HG03025 (cell line): ENCODE results near the gene SCNN1G.

ENCODE experiments used
- ATAC-seq: cut with Tn5 transposase; IDR thresholded peaks from one replicate; pipeline ENCODE4 v1.9.1; 2021; ENCODE audit warnings: mild to moderate bottlenecking, moderate library complexity; ENCODE audit not compliant: unreplicated experiment, low FRiP score

The SCNN1G gene

GRCh38 chr16:23152386-23153178, 30.0 kb upstream of the SCNN1G start:
- ATAC-seq, result no peak

DNA sequence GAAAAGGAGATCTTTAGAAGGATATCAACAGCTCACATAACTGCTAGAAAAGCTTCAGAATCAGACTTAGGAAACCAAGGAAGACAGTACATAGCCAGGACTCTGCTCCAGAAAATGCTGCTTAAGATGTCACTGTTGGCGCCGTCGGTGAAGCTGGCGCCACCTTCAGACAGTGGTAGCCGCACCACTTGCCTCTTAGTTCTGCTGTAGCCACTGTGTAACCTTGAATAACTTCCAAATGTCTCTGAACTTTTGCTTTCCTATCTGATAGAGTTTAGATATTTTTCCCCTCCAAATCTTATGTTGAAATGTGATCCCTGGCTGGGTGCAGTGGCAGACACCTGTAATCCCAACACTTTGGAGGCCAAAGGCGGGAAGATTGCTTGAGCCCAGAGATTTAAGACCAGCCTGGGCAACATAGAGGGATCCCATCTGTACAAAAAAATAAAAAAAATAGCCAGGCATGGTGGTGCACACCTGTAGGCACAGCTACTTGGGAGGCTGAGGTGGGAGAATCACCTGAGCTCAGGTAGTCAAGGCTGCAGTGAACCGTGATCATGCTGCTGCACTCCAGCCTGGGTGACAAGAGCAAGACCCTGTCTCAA, 27.0 kb upstream of the SCNN1G start:
- ATAC-seq, result no peak

DNA sequence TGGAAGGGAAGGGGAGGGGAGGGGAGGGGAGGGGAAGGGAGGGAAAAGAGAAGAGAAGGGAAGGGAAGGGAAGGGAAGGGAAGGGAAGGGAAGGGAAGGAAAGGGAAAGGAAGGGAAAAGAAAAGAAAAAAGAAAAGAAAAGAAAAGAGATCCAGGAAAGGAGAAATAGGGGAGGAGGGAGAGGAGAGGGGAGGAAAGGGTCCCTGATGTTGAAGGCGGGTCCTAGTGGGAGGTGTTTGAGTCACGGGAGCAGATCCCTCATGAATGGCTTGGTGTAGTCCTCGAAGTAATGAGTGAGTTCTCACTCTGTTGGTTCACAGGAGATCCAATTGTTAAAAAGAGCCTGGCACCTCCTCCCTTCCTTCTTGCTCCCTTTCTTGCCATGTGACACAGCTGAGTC, 26.4 kb upstream of the SCNN1G start:
- no peak for ATAC-seq

GRCh38 chr16:23156946-23157460, 25.5 kb upstream of the SCNN1G start:
- no peak for ATAC-seq

- no peak for ATAC-seq
Observed at GRCh38 chr16:23158114-23158513, 24.4 kb upstream of the SCNN1G start.

GRCh38 chr16:23160082-23160481, 22.5 kb upstream of the SCNN1G start:
- no peak for ATAC-seq

DNA sequence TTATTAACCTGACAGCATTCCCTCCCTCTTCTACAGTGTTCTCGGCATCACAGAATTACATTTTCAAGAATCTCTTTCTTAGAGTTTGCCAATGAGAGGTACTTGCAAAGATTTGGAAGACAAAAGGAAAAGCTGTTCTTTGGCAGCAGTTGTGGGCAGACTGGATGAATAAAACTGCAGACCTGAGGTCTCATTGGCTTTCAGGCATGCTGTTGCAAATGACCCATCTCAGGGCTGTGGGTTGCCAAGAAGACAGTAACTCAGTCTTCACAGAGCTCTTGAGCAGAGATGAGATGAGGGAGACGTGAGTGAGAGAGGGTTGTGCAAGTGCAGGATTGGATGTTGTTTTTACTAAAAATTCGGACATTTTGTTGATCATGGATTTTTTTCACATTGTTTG, 22.0 kb upstream of the SCNN1G start:
- no peak for ATAC-seq

- ATAC-seq, result no peak
Observed at GRCh38 chr16:23163921-23164320, 18.6 kb upstream of the SCNN1G start.

DNA sequence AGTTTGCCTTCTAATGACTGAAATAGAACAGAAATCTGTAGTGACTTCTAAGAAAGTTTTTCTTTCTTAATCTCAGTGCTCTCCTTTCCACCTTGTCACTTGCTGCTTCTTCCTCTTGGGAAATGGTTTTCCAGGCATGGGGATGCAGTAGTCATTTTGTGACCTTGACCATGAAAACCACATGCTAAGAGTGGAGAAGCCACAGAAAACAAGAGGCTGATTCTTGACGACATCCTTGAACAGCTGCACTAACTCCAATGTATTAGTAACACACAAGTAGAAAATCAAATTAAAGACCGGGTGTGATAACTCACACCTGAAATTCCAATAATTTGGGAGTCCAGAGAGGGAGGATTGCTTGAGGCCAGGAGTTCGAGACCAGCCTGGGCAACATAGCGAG, 17.8 kb upstream of the SCNN1G start:
- no peak for ATAC-seq

- ATAC-seq, result no peak
Observed at GRCh38 chr16:23172583-23172982, 10.0 kb upstream of the SCNN1G start.

DNA sequence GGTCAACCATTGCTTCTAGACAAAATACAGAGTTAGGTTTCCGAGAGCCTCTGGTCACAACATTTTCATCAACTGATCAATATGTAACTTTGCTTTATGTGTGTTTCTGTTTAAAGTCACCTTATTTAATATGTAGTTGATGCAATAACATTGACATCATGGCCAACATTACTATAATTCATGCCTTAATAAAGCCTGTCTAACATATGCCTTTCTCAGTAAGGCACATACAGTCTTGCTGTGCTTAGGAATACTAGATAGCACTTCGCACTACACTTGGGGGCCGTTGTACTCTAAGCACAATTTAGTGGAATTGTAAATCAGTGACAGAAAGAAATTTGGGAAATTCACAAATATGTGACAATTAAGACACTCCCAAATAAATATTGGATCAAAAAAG, 9.6 kb upstream of the SCNN1G start:
- ATAC-seq, result no peak

- no peak for ATAC-seq
Observed at GRCh38 chr16:23174622-23175021, 7.9 kb upstream of the SCNN1G start.

DNA sequence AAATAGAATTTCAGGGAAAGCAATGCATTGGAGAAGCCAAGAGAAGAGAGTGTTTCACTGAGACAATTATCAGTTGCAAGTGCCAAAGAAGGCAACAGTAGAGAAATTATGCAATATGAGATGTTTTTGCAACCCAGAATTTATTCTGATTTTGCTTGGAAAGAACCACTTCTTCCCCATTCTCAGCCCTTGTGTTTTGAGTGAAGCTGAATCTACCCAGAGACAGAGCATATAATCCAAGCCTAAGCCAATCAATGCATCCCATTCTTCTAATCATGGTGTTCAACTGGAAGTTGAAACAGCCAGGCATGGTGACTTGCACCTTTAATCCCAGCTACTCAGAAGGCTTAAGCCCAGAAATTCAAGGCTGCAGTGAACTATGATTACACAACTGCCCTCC, 6.9 kb upstream of the SCNN1G start:
- no peak for ATAC-seq

DNA sequence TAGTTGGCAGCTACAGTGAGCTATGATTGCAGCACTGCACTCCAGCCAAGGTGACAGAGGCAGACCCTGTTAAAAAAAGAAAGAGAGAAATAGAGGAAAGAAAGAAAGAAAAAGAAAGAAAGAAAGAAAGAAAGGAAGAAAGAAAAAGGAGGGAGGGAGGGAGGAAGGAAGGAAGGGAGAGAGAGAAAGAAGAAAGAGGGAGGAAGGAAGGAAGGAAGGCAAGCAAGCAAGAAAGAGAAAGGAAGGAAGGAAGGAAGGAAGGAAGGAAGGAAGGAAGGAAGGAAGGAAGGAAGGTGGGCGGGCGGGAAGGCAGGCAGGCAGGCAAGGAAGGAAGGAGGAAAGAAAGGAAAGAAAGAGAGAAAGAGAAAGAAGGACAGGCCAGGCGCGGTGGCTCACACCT, 1.0 kb upstream of the SCNN1G start:
- ATAC-seq, result no peak

- ATAC-seq, result peak; percentile 53
Observed at GRCh38 chr16:23182206-23182678, 303 bp upstream of the SCNN1G start.

DNA sequence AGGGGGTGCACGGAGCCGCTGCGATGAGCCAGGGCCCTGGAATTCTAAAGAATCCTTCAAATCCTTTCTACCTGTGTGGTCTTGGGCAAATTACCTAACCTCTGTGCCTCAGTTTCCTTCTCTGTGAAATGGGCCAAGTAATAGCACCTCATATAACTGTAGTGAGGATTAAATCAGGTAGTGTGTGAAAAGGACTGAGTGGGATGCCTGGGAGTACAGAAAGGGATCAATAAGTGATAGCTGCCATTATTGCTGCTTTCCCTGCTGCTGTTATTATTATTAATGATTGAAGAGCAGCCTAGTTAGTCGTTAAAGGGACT, 958 bp downstream of the SCNN1G start:
- ATAC-seq, result no peak

- no peak for ATAC-seq
Observed at GRCh38 chr16:23185656-23186055, 3.1 kb downstream of the SCNN1G start.

- no peak for ATAC-seq
Observed at GRCh38 chr16:23186171-23186570, 3.6 kb downstream of the SCNN1G start.

DNA sequence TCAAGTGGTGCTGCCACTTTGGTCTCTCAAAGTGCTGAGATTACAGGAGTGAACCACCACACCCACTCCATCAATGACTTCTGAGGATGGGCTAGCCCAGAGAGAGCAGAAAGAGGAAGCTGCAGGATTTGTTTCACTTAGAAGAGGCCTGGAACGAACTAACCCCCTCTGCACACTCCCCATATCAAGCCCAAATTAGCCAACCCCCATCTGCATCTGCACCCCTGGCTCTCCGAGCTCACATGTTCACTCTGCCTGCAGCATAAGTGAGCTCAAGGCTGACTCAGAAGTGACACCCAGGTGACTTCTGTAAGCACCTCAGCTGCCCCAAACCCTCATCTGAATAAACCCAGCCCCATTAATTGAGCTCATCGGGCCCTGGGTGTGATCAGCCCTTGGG, 4.8 kb downstream of the SCNN1G start:
- ATAC-seq, result no peak

DNA sequence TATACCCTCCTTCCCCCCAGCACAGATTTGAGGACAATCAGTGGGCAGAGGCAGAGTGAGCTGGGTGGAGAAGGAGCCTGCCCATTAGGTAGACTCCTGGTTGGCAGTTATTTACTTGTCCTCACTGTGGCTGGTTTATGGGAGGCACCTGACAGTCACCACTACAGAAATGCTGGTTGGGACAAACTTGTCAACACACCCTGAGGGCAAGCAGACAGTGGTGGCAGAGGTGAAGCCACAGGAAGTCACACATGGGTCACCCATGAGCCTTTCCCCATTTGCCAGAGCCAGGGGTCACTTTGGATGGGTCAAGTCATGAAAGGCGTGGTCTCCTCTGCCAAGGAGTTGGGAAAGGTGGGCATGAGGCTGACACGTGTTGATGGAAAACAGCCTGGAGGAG, 6.4 kb downstream of the SCNN1G start:
- no peak for ATAC-seq

- ATAC-seq, result no peak
Observed at GRCh38 chr16:23194497-23195221, 12.1 kb downstream of the SCNN1G start.
